ENCODE results near the gene PRM2.
"Not testable (repeated sequence)": the region's sequence is repeated elsewhere in the genome, so short reads cannot be mapped to it uniquely, and the experiment has no call there.

Gene PRM2

DNA sequence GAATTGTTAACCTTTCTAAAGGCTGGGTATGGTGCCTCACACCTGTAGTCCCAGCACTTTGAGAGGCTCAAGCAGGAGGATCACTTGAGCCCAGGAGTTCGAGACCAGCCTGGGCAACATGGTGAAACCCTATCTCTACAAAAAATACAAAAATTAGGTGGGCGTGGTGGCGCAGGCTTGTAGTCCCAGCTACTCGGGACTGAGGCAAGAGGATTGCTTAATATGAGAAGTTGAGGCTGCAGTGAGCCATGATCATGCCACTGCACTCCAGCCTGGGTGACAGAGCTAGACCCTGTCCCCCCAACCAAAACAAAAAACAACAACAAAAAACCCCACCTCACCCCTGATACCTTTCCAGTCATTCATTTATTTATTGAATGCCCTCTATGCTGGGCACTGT lies 13.4 kb upstream of the PRM2 start:
- DNase-seq (ENCODE audit: low spot score): not testable (repeated sequence)

DNA sequence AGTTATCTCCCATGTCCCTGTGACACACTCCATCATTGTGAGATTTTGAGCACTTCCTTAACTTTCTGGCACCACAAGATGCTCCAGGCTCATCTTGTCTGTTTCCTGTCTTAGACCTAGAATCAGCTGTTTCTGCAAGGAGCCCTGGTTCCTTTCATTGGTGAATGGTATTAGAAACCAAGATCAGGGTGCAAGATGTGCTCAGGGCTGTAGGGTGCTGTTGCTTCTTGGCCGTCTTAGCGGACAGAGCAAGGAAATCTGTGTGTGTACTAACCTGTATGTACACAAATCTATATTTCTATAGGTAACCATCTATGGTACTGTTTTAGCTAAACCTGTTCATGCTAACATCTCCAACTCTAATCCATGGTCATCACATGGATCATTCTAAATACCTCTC lies 12.9 kb upstream of the PRM2 start:
- no peak for DNase-seq (ENCODE audit: low spot score)

DNA sequence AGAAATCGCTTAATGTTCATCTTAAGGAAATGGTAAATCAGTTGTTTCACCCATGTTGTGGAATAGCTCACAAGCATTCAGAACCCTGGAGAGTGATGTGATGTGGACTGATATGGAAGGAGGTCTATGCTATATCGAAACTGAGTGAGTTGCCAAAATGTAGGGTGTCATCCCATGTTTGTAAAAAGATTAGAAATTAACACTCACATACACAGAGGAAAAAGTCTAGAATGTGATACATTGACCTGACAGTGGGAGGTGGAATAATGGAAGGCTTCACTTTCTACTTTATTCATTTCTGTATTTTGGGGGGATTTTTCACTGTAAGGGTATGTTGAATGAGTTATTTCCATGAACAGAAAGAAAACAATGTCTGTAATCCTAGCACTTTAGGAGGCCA lies 9.6 kb upstream of the PRM2 start:
- DNase-seq (ENCODE audit: low spot score): no peak

DNA sequence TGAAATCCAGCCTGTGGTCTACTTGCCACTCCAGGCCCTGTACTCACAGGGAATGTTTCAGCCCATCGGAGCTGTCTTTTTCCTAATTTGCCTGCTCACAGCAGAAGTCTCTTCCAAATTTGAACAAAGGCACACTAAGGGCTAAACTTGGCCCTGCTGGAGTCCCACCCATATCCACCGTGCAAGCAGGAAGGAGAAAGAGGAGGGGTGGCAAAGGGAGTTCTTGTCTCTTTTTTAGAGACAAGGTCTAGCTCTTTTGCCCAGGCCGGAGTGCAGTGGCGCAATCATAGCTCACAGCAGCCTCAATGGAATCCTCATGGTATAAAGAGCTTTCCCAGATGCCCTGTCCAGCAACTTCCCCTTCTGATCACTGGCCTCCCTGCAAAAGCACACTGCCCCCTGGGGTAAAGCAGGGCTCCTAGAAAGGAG lies 7.6 kb upstream of the PRM2 start:
- DNase-seq (ENCODE audit: low spot score): no peak

DNA sequence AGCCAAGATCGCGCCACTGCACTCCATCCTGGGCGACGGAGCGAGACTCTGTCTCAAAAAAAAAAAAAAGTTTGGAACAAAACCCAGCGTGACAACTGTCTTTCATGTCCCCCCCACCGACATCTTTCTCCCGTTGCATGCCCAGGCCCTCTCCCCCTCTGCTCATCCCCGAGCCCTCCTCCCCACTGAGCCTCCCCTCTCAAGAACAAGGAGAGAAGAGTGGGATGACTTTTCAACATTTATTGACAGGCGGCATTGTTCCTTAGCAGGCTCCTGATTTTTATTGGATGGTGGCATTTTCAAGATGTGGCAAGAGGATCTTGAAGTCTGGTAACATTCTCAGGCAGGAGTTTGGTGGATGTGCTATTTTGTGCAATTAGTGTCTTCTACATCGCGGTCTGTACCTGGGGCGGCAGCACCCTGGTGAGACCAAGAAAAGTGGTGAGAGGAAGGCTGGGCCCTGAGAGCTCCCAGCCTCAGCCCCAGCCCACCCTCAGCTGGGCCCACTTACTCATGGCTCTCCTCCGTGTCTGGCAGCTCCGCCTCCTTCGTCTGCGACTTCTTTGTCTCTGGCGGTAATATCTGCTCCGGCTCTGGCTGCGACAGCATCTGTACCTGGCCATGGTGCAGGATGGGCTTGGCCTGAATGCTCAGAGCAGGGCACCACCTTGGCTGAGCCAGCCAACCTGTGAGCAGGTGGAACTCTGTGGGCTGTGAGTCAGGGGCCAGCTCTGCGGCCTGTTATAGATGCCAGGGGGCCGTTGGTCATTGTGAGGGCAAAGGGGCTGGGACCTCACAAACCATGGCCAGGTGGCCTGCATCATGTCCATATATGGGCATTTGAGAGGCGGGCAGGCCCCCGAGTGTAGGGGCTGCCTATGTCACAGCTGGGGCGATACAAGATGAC lies 4.6 kb upstream of the PRM2 start, which contains the start of gene PRM1:
Gene PRM1 (minus strand): TSS at position 715 of the 907 bp plus-strand sequence. CDS start 92 bp downstream, at position 623.
- DNase-seq (ENCODE audit: low spot score): no peak

DNA sequence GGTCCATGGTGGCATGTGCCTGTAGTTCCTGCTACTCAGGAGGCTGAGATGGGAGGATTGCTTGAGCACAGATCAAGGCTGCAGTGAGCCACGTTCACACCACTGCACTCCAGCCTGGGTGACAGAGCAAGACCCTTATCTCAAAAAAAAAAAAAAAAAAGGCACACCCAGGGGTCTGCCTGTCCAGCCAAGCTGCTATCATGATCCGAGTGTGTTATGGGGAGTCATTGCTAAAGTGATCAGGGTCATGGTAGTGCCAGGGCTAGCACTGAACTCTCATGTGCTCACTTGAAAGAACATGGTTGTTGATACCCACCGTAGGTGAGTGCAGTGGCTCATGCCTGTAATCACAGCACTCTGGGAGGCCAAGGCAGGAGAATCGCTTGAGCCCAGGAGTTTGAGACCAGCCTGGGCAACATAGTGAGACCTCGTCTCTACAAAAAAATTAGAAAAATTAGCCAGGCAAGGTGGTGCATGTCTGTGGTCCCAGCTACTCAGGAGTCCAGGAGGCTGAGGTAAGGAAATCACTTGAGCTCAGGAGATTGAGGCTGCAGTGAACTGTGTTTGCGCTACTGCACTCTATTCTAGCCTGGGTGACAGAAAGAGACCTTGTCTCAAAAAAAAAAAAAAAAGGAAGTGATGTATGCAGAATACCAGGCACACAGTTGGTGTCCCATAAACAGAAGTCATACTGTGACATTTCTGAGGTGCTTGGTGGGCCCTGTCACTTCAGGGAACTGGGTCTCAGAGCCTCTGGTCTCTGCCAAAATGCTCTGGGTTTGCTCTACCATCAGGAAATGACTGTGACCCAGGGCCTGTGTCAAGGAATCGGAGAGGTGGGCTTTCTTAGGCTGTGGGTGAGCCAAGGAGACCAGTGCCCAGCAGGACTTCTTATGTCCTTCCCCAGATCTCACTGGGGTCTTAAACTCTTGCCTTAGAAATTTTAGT lies 2.7 kb upstream of the PRM2 start:
- no peak for DNase-seq (ENCODE audit: low spot score)

DNA sequence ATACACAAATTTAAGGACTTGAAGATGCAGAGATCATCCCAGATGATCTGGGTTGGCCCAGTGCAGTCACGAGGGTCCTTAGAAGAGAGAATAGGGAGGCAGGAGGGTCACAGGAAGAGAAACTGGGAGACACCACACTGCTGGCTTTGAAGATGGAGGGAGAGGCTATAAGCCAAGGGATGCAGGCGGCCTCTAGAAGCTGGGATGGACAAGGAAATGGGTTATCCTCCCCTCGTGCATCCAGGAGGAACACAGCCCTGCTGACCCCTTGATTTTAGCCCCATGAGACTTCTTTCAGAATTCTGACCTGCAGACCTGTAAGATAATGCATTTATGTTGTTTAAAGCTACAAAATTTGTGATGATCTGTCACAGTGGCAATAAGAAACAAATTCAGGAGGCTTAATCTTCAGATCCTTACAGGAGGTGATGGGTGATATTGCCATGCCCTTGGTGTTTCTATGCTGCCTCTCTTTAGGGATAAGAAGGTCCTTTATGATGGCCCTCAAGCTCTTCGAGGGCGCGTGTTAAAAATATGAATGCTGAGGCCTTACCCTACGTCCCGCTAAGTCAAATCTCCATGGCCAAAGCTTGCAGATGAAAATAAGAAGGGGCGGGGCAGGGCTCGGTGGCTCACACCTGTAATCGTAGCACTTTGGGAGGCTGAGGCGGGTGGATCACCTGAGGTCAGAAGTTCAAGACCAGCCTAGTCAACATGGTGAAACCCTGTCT lies 1.5 kb upstream of the PRM2 start:
- no peak for DNase-seq (ENCODE audit: low spot score)

DNA sequence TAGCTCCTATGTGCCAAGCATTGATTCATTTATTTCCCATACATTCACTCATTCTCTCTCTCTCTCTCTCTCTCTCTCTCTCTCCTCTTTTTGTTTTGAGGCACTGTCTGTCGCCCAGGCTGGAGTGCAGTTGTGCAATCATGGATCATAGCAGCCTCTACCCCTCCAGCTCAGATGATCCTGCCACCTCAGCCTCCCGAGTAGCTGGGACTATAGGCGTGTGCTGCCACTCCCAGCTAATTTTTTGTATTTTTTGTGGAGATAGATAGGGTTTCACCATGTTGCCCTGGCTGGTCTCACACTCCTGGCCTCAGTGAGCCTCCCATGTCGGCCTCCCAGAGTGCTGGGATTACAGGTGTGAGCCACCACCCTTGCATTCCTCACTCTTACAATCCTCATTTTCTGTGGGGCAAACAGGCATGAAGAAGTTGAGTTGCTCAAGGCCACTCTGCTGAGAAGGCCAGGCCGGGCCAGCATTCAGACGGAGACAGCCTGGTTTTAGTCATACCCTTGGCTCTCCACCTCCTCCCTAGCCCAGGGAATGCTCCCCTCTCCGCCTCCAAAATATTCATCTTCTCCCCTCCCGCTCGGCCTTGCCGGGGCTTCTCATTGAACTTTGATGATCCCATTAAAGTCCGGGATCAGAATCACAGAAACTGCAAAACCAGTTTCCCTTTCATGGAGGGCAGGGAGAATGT lies 765 bp upstream of the PRM2 start:
- no peak for DNase-seq (ENCODE audit: low spot score)

DNA sequence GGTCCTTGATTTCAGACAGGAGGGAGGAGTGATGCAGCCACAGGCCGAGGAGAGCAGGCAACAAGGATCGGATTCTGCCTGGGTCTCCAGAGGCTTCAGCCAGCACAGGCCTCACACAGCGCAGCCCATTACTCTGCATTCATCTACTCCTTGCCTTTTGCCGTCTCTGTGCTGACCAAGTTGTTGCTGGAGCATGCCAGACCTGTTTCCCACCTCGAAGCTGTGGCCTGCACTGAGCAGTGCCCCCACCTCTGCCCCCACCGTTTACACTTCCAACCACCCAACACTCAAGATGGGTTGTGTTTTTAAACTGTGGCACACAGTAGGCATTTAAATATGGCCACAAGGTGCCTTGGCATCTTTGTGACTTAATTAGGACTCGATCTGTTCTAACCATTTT lies 1.3 kb downstream of the PRM2 start:
- DNase-seq (ENCODE audit: low spot score): no peak

DNA sequence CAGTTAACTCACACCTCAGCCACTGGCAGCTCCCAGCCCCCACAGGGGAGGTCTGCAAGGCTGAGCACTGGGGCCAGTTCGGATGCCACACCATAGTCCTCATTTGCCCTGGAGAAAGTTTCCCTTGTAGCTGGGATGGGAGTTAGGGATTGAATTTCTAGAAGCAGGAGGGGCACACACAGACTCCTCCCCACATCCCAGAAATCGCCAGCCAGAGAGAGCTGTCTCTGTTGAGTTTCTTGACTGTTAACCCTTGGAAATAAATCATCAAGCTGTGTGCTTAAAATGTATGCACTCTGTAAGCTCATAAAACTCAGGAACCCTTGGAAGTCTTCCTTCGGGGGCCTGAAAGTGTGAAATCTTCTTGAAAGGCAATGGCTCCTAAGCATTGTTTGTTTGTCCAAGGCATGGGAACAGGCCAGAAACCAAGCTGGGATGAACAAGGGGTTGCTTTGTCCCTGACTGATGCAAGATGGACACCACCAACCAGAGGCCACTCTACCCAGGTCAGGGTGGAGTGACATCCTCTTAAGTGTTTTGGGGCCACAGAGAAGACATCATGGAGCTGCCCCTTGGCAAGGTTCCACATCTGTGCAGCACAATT lies 2.5 kb downstream of the PRM2 start:
- no peak for DNase-seq (ENCODE audit: low spot score)

DNA sequence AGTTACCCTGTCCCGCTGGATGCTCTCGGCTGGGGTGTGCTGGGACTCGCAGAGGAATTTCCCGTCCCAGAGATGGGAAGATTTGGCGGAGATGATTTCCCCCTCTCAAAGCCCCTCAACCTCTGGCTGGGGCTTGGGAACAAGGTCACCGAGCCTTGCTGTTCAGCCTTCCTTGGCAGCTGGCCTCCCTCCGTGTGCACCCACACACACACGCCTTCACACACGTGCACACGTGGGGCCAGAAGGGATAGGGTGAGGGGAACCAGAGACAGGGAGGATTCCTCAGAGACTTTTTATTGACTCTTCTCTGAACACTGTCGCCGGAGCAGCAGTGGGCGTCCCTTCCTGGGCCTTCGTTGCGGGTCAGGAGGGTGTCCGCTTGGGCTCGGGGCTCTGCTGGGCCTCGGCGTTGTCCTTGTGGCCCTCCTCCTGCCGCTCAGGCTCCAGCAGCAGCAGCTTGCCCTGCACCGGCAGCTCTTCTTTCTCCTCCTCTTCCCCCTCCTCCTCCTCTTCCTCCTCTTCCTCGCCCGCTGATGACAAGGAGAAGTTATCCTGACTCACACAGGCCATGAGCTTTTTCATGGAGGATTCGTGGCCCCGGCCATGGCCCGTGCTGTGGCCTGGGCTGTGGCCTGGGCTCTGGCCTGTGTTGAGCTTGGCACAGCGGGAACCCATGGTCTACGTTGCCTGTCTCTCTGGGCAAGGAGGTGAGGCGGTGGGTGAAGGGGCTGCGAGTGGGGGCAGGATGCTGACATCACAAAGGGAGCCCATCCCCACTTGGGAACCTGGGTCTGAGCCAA lies 3.2 kb downstream of the PRM2 start, which contains the start of gene PRM3:
Gene PRM3 (minus strand): TSS at position 709 of the 800 bp plus-strand sequence. CDS start 34 bp downstream, at position 675.
- DNase-seq (ENCODE audit: low spot score): no peak

DNA sequence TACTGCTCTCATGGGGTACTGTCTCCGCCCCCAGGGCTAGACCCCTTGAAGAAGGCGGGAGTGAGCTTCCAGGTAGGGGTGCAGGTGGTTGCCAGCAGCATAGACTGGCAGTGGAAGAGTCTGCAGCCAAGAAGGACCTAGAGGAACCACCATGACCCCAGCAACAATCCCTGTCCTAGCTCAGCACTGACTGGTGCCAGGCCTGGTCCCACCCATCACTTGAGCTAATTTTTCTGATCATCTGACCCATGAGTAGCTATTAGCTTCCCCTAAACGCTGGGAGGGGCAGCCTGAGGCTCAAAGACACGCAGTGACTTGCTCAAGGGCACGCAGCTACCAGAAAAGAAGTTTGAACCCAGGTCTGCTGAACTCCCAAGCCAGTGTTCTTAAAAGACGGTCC lies 3.8 kb downstream of the PRM2 start:
- no peak for DNase-seq (ENCODE audit: low spot score)

DNA sequence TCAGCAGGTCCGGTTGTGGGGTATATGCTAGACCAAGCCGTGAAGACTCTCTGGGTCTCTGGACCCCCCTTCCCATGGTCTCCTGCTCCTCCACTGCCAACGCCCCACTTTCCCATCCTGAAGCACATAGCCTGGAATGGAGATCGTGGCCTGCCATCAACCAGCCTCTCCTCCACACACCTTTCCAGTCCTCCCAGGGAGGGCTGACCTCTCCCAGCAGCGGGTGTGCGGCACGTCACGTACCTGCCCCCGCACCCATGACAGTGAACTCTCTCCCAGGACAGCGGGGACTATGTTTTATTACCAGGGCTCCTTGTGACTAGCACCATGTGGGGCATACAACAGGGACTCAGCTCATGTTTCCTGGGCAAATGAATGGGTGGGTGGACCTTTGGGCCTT lies 4.7 kb downstream of the PRM2 start:
- no peak for DNase-seq (ENCODE audit: low spot score)

DNA sequence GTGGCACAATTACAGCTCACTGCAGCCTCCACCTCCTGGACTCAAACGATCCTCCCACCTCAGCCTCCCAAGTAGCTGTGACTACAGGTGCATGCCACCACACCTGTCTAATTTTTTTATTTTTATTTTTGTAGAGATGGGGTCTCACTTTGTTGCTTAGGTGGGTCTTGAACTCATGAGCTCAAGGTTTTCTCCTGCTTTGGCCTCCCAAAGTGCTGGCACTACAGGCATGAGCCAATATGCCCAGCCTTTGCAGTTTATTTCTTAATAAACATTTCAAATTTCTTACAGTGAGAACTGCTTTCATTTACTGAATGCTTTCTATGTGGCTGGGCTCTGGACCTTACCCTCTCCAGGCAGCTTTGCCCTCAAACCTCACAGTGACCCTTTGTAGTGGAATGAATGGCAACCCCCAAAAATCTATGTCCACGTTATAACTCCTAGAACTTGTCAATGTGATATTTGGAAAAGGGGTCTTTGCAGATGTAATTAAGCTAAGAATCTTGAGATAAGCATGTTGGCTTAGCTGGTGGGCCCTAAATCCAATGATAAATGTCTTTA lies 5.6 kb downstream of the PRM2 start:
- DNase-seq (ENCODE audit: low spot score): no peak

DNA sequence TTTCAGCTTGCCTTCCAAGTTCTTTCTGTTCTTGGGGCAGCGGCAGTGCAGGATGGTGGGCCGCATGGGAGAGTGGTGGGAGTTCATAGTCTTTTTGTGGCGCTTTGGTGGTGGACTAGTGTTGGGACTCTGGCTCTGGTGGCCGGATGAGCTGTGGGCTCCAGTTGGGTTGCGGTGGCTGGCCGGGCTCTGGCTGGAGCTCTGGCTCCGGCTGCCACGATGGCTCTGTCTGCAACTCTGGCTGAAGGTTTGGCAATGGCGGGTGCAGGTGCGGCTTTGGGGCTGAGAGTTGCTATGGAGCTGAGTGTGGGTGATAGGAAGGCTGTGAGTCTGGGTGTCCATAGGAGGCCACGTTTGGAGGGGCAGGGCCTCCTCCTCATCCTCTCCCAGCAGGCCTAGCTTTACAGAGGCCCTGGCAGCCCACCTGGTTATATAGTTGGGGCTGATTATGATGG lies 7.3 kb downstream of the PRM2 start, which contains the start of gene TNP2:
Gene TNP2 (minus strand): TSS at position 405 of the 455 bp plus-strand sequence. CDS start 63 bp downstream, at position 342.
- no peak for DNase-seq (ENCODE audit: low spot score)

DNA sequence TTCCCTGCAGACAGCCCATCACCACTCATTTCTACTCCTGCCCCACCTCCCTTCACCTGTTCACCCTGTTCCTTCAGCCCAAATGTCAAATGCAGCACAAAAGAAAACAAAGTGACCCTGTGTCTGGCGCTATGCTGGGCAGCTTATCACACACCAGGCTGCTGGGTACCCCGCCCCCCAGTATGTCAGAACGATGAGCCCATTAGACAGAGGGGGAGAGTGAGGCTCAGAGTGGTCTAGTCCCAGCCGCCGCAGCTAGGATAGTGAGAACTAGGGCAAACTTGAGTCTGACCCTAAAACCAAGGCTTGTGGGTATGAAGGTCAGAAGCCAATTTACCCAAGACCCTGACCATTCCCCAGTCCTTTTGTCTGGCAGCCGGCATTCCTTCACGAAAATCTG lies 11.2 kb downstream of the PRM2 start:
- no peak for DNase-seq (ENCODE audit: low spot score)

DNA sequence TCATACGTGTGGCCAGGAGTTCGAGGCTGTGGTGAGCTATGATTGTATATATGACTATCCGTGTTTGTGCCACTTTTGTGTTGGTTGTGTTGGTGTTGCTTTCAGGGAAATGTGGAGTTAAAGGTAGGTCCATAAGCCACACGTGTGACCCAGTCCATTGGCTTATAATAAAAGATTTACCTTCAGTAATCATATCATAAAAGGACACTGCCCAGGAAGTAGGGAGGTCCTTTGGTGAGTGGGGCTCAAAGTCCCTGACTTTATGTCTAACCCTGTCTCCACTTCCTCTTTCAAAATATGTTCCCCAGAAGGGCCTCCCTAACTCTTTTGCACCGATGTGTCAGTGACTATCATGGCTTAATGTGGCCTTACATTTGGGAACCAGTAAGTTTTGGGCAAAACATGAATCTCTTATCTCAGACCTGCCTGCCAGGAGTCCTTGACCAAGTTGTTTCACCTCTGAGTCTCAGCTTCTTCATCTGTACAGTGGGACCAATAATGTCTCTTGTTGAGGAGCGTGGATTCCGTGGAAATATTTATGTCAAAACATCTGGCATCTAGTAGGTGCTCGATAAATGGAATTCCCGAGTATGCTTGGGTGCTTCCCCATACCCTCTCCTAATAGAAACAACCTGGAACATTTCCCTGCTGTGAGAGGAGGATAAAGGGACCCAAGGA lies 12.0 kb downstream of the PRM2 start:
- no peak for DNase-seq (ENCODE audit: low spot score)

DNA sequence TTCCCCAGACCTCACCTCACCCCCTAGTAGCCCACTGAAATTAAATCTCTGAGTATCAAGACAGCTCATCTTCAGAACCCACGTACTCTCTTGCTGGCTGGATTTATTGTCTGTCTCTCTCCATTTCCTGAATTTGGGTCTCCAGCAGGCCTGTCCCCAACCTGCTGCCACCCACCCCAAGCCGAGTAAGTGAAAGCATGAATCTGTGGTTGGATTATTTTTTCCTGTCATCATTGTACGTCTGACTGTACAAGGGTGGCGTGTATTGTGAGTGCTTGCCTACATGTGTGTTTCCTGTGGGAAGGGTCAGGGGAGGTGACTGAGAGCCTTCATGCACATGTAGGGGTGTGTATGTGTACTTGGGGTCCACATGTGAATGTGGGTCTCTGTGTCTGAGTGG lies 12.5 kb downstream of the PRM2 start:
- no peak for DNase-seq (ENCODE audit: low spot score)

DNA sequence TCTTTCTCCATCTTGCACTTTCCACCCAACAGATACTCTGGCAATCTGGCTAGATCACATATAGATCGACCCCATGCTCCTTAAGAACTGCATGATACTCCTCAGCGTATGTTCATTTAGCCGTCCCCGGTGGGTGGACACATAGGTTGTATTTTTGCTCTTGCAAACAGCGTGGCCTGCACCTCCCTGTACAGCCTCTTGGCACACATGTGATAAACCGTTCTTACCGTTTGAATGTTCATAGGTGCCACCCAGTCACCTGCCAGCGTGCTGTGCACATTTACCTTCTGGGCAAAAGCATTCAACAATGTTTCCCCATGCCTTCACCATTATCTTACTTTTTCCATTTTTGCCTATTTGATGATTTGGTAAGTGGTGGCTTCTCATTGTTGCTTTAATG lies 13.4 kb downstream of the PRM2 start:
- DNase-seq (ENCODE audit: low spot score): no peak

Data from hepatic stellate cell (primary cell).